GM12872 (cell line): ENCODE measurements around the gene EFHC1.

Experiments
- TF ChIP-seq, protein P1 (sequence below): IDR thresholded peaks from 3 replicates; pipeline ENCODE4 v1.5.1; 2011; ENCODE audit warnings: low read depth, mild to moderate bottlenecking, low read length, moderate library complexity; ENCODE audit not compliant: insufficient read depth

Gene EFHC1

DNA sequence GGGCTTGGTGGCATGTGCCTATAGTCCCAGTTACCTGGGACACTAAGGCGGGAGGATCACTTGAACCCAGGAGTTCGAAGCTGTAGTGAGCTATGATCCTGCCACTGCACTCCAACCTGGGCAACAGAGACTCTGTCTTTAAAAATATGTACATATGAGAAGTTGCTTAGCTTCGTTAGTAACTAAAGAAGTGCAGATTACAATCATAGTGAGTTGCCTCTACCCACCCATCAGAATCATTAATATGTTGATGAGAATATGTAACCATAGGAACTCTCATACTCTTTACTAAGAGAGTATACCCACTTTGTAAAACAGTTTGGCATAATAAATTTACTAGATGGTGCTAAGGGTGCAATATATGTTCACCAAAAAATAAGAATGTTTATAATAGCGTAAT, 54.0 kb downstream of the EFHC1 start:
- TF ChIP-seq, protein P1, sequence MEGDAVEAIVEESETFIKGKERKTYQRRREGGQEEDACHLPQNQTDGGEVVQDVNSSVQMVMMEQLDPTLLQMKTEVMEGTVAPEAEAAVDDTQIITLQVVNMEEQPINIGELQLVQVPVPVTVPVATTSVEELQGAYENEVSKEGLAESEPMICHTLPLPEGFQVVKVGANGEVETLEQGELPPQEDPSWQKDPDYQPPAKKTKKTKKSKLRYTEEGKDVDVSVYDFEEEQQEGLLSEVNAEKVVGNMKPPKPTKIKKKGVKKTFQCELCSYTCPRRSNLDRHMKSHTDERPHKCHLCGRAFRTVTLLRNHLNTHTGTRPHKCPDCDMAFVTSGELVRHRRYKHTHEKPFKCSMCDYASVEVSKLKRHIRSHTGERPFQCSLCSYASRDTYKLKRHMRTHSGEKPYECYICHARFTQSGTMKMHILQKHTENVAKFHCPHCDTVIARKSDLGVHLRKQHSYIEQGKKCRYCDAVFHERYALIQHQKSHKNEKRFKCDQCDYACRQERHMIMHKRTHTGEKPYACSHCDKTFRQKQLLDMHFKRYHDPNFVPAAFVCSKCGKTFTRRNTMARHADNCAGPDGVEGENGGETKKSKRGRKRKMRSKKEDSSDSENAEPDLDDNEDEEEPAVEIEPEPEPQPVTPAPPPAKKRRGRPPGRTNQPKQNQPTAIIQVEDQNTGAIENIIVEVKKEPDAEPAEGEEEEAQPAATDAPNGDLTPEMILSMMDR: no peak

DNA sequence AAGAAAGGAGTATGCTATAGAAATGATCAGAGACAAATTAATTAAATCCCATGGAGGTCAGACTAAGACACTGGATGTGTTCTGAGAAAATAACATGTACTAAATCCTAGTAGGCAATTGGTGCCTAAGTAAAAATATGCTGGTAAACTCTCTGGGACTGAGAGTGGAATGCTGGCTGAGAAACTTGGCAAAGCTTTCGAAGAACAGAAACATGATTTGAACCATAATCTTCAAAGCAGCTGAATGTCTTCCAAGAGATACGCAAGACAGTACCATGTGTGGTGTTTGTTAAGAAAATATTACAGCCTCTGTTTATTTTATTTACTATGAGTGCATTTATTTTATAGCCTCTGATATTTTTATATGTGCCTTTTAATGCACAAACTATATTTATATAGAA, 55.2 kb downstream of the EFHC1 start:
- TF ChIP-seq, protein P1: no peak

DNA sequence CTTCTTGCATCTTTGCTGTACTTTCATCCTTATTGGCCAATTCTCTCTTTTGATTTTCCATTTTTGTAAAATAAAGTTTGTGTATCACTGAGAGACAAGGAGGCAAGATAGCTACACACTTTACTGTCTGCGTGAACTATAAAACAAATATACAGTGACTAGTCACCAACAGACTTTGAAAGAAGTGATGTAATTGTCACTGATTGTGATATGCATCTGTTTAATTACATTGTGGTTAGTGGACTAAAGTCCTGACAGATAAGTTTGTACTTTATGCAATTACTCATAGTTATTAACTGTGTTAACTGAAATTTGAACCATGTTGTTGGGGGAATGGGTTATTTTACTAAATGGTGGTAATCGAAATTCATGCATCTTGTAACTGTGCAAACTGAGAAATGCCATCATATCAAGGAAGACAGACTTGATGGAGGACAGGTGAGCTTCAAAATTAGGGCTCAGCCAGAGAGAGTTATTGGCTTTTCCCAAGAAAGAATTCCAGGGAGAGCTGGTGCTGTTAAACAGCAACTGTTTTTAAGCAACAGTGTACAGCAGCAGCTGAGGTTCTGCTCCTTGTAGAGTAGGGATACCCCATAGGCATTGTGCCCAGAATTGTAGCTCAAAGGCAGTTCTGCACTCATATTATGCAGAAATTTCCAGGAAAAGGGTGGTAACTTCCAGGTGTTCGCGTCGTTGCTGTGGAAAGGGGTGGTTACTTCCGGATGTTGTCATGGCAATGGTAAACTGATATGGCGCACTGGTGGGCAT, 62.9 kb downstream of the EFHC1 start:
- TF ChIP-seq, protein P1: no peak

DNA sequence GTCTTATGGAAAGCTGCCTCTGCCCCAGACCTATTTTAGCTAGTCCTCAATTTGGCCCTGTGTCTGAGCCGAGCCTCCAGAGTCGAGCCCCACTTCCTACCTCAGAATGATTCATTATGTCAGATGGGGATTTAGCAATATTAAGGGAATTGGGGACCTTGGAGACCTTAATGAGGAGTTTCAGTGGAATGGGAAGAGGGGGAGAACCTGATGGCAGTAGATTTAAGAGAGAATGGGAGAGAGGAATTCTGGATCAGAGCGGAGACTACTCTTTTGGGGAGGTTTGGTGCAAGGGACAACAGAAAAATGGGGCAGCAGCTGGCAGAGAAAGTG, 63.5 kb downstream of the EFHC1 start:
- TF ChIP-seq, protein P1: no peak

DNA sequence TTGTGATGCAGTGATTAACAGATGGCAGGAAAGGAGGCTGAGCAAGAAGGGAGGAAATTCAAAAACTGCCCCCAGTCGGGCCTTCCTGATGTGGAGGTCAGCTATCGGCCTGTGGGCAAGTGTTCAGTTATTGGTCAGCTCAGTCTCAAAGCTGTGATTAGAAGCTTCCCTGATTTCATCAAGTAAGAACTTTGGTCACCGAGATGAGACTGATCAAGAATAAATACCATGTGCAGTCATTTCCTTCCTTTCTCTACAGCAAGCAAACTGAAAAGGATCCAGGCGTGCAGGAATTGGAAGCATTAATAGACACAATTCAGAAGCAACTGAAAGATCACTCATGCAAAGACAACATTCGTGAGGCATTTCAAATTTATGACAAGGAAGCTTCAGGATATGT, 69.7 kb downstream of the EFHC1 start:
- TF ChIP-seq, protein P1: no peak

DNA sequence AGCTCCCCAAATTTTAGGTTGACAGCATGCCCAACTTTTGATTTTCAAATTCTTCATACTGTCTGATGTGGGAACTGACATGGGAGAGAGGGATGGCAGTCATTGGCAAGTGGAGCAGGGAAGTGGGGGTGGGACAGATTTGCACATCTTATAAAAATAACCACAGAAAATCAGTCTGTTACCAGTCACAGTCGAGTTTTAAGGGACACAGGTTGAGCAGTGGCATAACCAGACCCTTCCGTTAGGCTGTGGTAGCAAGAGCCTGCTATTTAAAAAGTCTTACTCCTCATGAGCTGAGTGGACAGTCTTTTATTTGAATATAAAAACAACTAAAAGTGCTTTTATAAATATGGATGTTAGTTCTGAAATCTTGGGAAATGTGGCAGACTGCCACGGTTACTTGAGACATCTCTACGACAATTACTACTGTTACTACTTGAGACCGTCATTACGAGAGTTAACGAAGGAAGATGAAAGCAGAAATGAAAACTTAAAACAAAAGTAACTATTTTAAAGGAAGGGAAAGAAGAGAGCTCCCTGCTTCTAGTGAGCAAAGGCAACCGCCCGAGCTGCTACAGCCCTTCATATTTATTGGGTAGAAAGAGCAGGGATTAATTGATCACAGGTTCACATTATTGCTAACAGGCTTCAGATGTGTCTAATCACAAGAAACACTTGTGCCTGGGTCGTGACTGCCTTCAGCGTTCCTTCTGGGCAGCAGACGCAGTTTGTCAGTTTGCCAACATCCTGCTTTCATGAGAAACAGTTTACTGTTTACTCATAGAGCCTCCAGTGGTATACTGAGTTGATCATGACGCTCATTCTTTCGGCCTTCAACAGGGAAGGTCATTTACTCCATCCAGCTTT, 71.3 kb downstream of the EFHC1 start:
- TF ChIP-seq, protein P1: no peak

DNA sequence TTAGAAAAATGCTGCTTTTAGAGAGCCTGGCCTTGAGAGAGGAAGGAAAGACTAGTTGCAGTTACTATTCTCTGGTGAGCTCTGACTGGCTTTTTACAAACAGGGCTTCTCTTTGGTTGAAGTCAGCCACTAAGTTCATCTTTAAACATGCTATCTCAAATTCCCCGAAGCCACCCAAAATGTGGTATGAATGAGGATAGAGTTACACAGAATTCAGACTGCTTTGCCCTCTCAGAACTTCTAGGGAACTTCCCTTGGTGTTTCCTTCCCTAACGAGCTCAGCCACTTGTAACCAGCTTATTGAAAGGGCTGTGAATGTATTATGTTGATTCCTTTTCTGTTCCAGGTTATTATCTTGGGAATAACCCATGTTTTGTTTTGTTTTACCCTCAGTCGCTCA, 73.5 kb downstream of the EFHC1 start:
- TF ChIP-seq, protein P1: no peak
